ENCODE measurements around the gene CERS1.

Gene CERS1

GRCh38 chr19:18833849-18834643, 61.9 kb downstream of the CERS1 start:
- no peaks in the 10 kb centered on the region for H3K27me3 ChIP-seq (replicated peaks in 2 of 5; ENCODE audit: control insufficient read depth in 4 of 5, insufficient read depth in 5 of 5, low read length in 4 of 5)
- no peak for DNase-seq
- ChIA-PET POLR2A (interaction anchor here (0.6 kb wide), 1 partner anchor 113 kb away, joined by 3 read pairs; no protein-coding TSS in a partner anchor), CTCF (interaction anchor here (0.8 to 5.3 kb wide), 2 partner anchors 13 to 240 kb away, joined by 4 to 41 read pairs; no protein-coding TSS in a partner anchor)
- no peaks in the 10 kb centered on the region for H3K9me3 ChIP-seq (ENCODE audit: control extremely low read depth in 1 of 5, control insufficient read depth in 4 of 5, insufficient read depth in 2 of 5, low read depth in 1 of 5, low read length in 4 of 5)
- H3K4me1 ChIP-seq (ENCODE audit: control extremely low read depth in 1 of 4, control insufficient read depth in 4 of 4, insufficient read depth in 4 of 4, low read length in 3 of 4) = peaks cover 13 to 35% (median 24%) of the 10 kb centered on the region in 4 experiments
- 40% methylated on average over 15 of the region's 18 CpGs for WGBS (ENCODE audit: insufficient coverage)
- peak overlapping the region in 1 of 2 experiments; percentile 83 for H3K27ac ChIP-seq (ENCODE audit: insufficient read depth in 1 of 2, low read depth in 1 of 2, low read length in 2 of 2, poor library complexity in 1 of 2, severe bottlenecking in 2 of 2)
- peaks cover 4 to 41% (median 16%) of the 10 kb centered on the region in 4 experiments for H3K36me3 ChIP-seq (ENCODE audit: control insufficient read depth in 4 of 4, insufficient read depth in 4 of 4, low read length in 3 of 4)
- peak overlapping the region in 6 of 7 experiments; percentile 62 to 90 (median 76) for H3K4me3 ChIP-seq (ENCODE audit: control insufficient read depth in 1 of 7, extremely low read depth in 1 of 7, insufficient read depth in 4 of 7, low read depth in 2 of 7, low read length in 6 of 7)

DNA sequence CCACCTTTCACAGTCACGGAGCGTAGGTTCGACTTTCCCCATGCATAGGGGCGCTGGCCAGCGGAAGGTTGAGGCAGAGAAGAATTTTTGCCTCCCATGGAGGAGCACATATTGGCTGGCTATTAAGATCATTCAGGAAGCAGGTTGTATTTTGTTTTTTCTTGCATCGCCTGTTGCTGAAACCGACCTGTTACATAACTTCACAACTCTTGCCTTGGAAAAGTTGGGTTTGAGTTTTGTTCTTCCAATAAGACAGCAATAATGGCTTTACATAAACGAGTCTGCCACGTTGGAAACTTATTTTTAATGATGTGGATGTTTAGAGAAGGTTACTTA, 62.8 kb downstream of the CERS1 start:
- Histone ChIP-seq H3K27me3 (replicated peaks in 2 of 5; ENCODE audit: control insufficient read depth in 4 of 5, insufficient read depth in 5 of 5, low read length in 4 of 5) (peaks cover 0 to 1% (median 0%) of the 10 kb centered on the region in 5 experiments), H3K4me1 (ENCODE audit: control extremely low read depth in 1 of 4, control insufficient read depth in 4 of 4, insufficient read depth in 4 of 4, low read length in 3 of 4) (peaks cover 13 to 35% (median 24%) of the 10 kb centered on the region in 4 experiments), H3K27ac (ENCODE audit: insufficient read depth in 1 of 2, low read depth in 1 of 2, low read length in 2 of 2, poor library complexity in 1 of 2, severe bottlenecking in 2 of 2) (peak overlapping the region; percentile 43 to 83), H3K4me3 (ENCODE audit: control insufficient read depth in 1 of 7, extremely low read depth in 1 of 7, insufficient read depth in 4 of 7, low read depth in 2 of 7, low read length in 6 of 7) (peak overlapping the region; percentile 57 to 90 (median 70)), H3K9me3 (ENCODE audit: control extremely low read depth in 1 of 5, control insufficient read depth in 4 of 5, insufficient read depth in 2 of 5, low read depth in 1 of 5, low read length in 4 of 5) (no peaks in the 10 kb centered on the region), H3K36me3 (ENCODE audit: control insufficient read depth in 4 of 4, insufficient read depth in 4 of 4, low read length in 3 of 4) (peaks cover 4 to 36% (median 14%) of the 10 kb centered on the region in 4 experiments)
- POLR2A ChIA-PET = no interaction called here
- DNase-seq = peak in 1 of 3 donors; percentile 22
- 1% methylated on average over 8 of the region's 9 CpGs for WGBS (ENCODE audit: insufficient coverage)
- CTCF ChIA-PET = interaction anchor here (0.6 to 2.1 kb wide), 3 partner anchors 12 to 584 kb away, joined by 3 to 8 read pairs (median 3); no protein-coding TSS in a partner anchor

- Histone ChIP-seq H3K4me1 (ENCODE audit: control extremely low read depth in 1 of 4, control insufficient read depth in 4 of 4, insufficient read depth in 4 of 4, low read length in 3 of 4) (peaks cover 13 to 35% (median 24%) of the 10 kb centered on the region in 4 experiments), H3K36me3 (ENCODE audit: control insufficient read depth in 4 of 4, insufficient read depth in 4 of 4, low read length in 3 of 4) (peaks cover 4 to 30% (median 11%) of the 10 kb centered on the region in 4 experiments), H3K9me3 (ENCODE audit: control extremely low read depth in 1 of 5, control insufficient read depth in 4 of 5, insufficient read depth in 2 of 5, low read depth in 1 of 5, low read length in 4 of 5) (peaks cover 0 to under 1% (median 0%) of the 10 kb centered on the region in 5 experiments), H3K4me3 (ENCODE audit: control insufficient read depth in 1 of 7, extremely low read depth in 1 of 7, insufficient read depth in 4 of 7, low read depth in 2 of 7, low read length in 6 of 7) (peak overlapping the region; percentile 57 to 90 (median 70)), H3K27me3 (replicated peaks in 2 of 5; ENCODE audit: control insufficient read depth in 4 of 5, insufficient read depth in 5 of 5, low read length in 4 of 5) (peaks cover 0 to 1% (median 0%) of the 10 kb centered on the region in 5 experiments), H3K27ac (ENCODE audit: insufficient read depth in 1 of 2, low read depth in 1 of 2, low read length in 2 of 2, poor library complexity in 1 of 2, severe bottlenecking in 2 of 2) (peak overlapping the region; percentile 43 to 83)
- ChIA-PET CTCF (interaction anchor here (0.6 to 2.1 kb wide), 5 partner anchors 13 to 583 kb away, joined by 3 to 8 read pairs (median 3); no protein-coding TSS in a partner anchor), POLR2A (interaction anchor here (0.6 to 1.3 kb wide), 3 partner anchors 43 to 690 kb away, joined by 3 to 4 read pairs (median 4); no protein-coding TSS in a partner anchor)
- peak; percentile 29 to 47 (median 36) for DNase-seq
- 0% methylated on average over 46 of the region's 69 CpGs for whole genome bisulfite sequencing (ENCODE audit: insufficient coverage)
Measured at GRCh38 chr19:18832306-18833140, 63.4 kb downstream of the CERS1 start.

DNA sequence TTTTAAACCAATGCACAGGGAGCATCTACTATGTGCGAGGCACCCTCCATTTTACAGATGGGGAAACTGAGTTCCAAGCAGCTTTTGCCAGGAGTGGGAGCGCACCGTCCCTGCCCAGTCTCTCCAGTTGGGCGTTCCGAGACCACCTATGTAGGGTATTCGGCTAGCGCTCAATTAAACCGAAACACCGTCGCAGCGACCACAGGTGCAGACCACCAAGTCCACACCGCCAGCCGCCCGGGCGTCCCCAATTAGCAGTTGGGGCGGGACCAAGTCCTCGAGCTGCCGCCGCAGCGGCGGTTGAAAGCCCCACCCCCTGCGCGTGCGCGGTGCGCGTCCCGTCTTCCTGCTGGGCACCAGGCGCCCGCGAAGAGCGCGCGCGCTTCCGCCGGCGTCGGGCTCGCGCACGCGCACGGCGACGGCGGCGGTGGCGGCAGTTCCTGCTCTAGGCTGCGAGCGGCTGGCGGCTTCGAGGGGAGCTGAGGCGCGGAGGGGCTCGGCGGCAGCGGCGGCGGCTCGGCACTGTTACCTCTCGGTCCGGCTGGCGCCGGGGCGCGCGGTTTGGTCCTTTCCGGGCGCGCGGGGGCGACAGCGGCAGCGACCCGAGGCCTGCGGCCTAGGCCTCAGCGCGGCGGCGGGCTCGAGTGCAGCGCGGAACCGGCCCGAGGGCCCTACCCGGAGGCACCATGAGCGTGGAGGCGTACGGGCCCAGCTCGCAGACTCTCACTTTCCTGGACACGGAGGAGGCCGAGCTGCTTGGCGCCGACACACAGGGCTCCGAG, 64.2 kb downstream of the CERS1 start, which contains the start of gene UPF1:
TSS of gene UPF1 (plus strand) at position 436 of the 782 bp plus-strand sequence. CDS start at position 687, 251 bp downstream.
- 0% methylated on average over 92 of the region's 96 CpGs for WGBS (ENCODE audit: insufficient coverage)
- ChIA-PET POLR2A (interaction anchor here (0.6 to 1.3 kb wide), 4 partner anchors 42 to 689 kb away, joined by 3 to 4 read pairs (median 4); no protein-coding TSS in a partner anchor), CTCF (interaction anchor here (0.8 to 2.1 kb wide), 4 partner anchors 14 to 382 kb away, joined by 3 to 8 read pairs (median 4); no protein-coding TSS in a partner anchor)
- peaks cover 0 to 8% (median 0%) of the 10 kb centered on the region in 5 experiments for H3K9me3 ChIP-seq (ENCODE audit: control extremely low read depth in 1 of 5, control insufficient read depth in 4 of 5, insufficient read depth in 2 of 5, low read depth in 1 of 5, low read length in 4 of 5)
- H3K4me1 ChIP-seq (ENCODE audit: control extremely low read depth in 1 of 4, control insufficient read depth in 4 of 4, insufficient read depth in 4 of 4, low read length in 3 of 4) = peaks cover 13 to 35% (median 24%) of the 10 kb centered on the region in 4 experiments
- DNase-seq = peak; percentile 93 to 97 (median 97)
- peaks cover 0 to 2% (median 0%) of the 10 kb centered on the region in 5 experiments for H3K27me3 ChIP-seq (replicated peaks in 2 of 5; ENCODE audit: control insufficient read depth in 4 of 5, insufficient read depth in 5 of 5, low read length in 4 of 5)
- peak within 1 kb of the TSS; percentile 43 to 83 for H3K27ac ChIP-seq (ENCODE audit: insufficient read depth in 1 of 2, low read depth in 1 of 2, low read length in 2 of 2, poor library complexity in 1 of 2, severe bottlenecking in 2 of 2)
- H3K36me3 ChIP-seq (ENCODE audit: control insufficient read depth in 4 of 4, insufficient read depth in 4 of 4, low read length in 3 of 4) = peaks cover 4 to 27% (median 8%) of the 10 kb centered on the region in 4 experiments
- peak within 1 kb of the TSS; percentile 57 to 90 (median 70) for H3K4me3 ChIP-seq (ENCODE audit: control insufficient read depth in 1 of 7, extremely low read depth in 1 of 7, insufficient read depth in 4 of 7, low read depth in 2 of 7, low read length in 6 of 7)

- no peak for DNase-seq
- Histone ChIP-seq H3K4me1 (ENCODE audit: control extremely low read depth in 1 of 4, control insufficient read depth in 4 of 4, insufficient read depth in 4 of 4, low read length in 3 of 4) (peaks cover 13 to 30% (median 24%) of the 10 kb centered on the region in 4 experiments), H3K36me3 (ENCODE audit: control insufficient read depth in 4 of 4, insufficient read depth in 4 of 4, low read length in 3 of 4) (peaks cover 1 to 19% (median 3%) of the 10 kb centered on the region in 4 experiments), H3K27me3 (replicated peaks in 2 of 5; ENCODE audit: control insufficient read depth in 4 of 5, insufficient read depth in 5 of 5, low read length in 4 of 5) (peaks cover 0 to 2% (median 0%) of the 10 kb centered on the region in 5 experiments), H3K9me3 (ENCODE audit: control extremely low read depth in 1 of 5, control insufficient read depth in 4 of 5, insufficient read depth in 2 of 5, low read depth in 1 of 5, low read length in 4 of 5) (peaks cover 0 to 8% (median 0%) of the 10 kb centered on the region in 5 experiments), H3K4me3 (ENCODE audit: control insufficient read depth in 1 of 7, extremely low read depth in 1 of 7, insufficient read depth in 4 of 7, low read depth in 2 of 7, low read length in 6 of 7) (no peak overlapping the region), H3K27ac (ENCODE audit: insufficient read depth in 1 of 2, low read depth in 1 of 2, low read length in 2 of 2, poor library complexity in 1 of 2, severe bottlenecking in 2 of 2) (no peak overlapping the region)
- ChIA-PET CTCF (interaction anchor here (1.5 kb wide), 1 partner anchor 16 kb away, joined by 4 read pairs; no protein-coding TSS in a partner anchor), POLR2A (no interaction called here)
- WGBS (ENCODE audit: insufficient coverage) = 100% methylated on average over 1 of the region's 2 CpGs
Measured at GRCh38 chr19:18830488-18830887, 65.5 kb downstream of the CERS1 start.

DNA sequence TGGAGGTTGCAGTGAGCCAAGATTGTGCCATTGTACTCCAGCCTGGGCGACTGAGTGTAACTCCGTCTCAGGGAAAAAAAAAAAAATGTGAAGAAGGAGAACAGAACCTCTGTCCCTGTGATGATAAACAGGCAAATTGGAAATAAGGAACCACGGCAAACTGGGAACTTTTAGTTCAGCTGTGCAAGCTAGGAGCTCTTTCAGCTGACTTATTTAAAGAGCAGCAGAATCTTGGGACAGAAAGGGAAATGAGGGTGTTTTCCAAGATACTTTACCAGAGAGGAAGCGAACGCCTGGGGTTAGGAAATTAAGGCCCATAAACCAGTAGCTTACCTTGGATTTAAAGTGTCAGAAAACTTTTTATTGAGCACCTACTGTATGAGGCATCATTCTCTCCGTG, 67.2 kb downstream of the CERS1 start:
- H3K27me3 ChIP-seq (replicated peaks in 2 of 5; ENCODE audit: control insufficient read depth in 4 of 5, insufficient read depth in 5 of 5, low read length in 4 of 5) = peaks cover 0 to 2% (median 0%) of the 10 kb centered on the region in 5 experiments
- WGBS (ENCODE audit: insufficient coverage) = 65% methylated on average over 3 of the region's 6 CpGs
- no peak overlapping the region for H3K4me3 ChIP-seq (ENCODE audit: control insufficient read depth in 1 of 7, extremely low read depth in 1 of 7, insufficient read depth in 4 of 7, low read depth in 2 of 7, low read length in 6 of 7)
- ChIA-PET POLR2A (interaction anchor here (0.6 kb wide), 1 partner anchor 277 kb away, joined by 12 read pairs; no protein-coding TSS in a partner anchor), CTCF (interaction anchor here (0.7 to 1.1 kb wide), 2 partner anchors 19 to 20 kb away, joined by 3 read pairs; no protein-coding TSS in a partner anchor)
- peaks cover 3 to 17% (median 15%) of the 10 kb centered on the region in 4 experiments for H3K4me1 ChIP-seq (ENCODE audit: control extremely low read depth in 1 of 4, control insufficient read depth in 4 of 4, insufficient read depth in 4 of 4, low read length in 3 of 4)
- H3K36me3 ChIP-seq (ENCODE audit: control insufficient read depth in 4 of 4, insufficient read depth in 4 of 4, low read length in 3 of 4) = peaks cover 0 to 3% (median 0%) of the 10 kb centered on the region in 4 experiments
- no peak overlapping the region for H3K27ac ChIP-seq (ENCODE audit: insufficient read depth in 1 of 2, low read depth in 1 of 2, low read length in 2 of 2, poor library complexity in 1 of 2, severe bottlenecking in 2 of 2)
- DNase-seq = no peak
- H3K9me3 ChIP-seq (ENCODE audit: control extremely low read depth in 1 of 5, control insufficient read depth in 4 of 5, insufficient read depth in 2 of 5, low read depth in 1 of 5, low read length in 4 of 5) = peaks cover 0 to 8% (median 0%) of the 10 kb centered on the region in 5 experiments

Data from common myeloid progenitor, CD34-positive (primary cell).